Activated T-cell treated with anti-CD3 and anti-CD28 coated beads, Interleukin-2, amount 50 U/mL, for 72 hours (primary cell): ENCODE measurements around the gene ARHGAP20. TPM values are rescaled to one million over a fixed set of nuclear protein-coding genes. Genes with fewer than 3 reads are reported as not detected.
A peak's percentile ranks its signal among the peaks of the same experiment; 100 is the strongest.

Experiments
- ATAC-seq, 2 donors: fragments of 150-1000 bp; cut with Tn5 transposase; replicated peaks in 1 of 2; 2 replicates each; pipeline ENCODE4 v1.10.0; 2021; ENCODE audit warnings: moderate library complexity in 2 of 2, mild to moderate bottlenecking in 1 of 2
- DNase-seq, 2 donors: peaks; one replicate each; pipeline ENCODE4 v3.0.0; 2021 to 2022; ENCODE audit warnings: mixed read lengths in 1 of 2
- H3K27ac Mint-ChIP-seq: one replicate; pipeline ENCODE4 v1.8.0; 2022; ENCODE audit warnings: mild to moderate bottlenecking, moderate library complexity, mixed read lengths
- H3K27me3 Mint-ChIP-seq: one replicate; pipeline ENCODE4 v1.8.0; 2022; ENCODE audit warnings: low read depth, mixed read lengths
- H3K36me3 Mint-ChIP-seq, 2 donors: one replicate each; pipeline ENCODE4 v1.8.0; 2022; ENCODE audit warnings: mixed read lengths in 2 of 2, mild to moderate bottlenecking in 1 of 2; ENCODE audit not compliant: insufficient read depth in 2 of 2
- H3K4me1 Mint-ChIP-seq: one replicate; pipeline ENCODE4 v1.8.0; 2022; ENCODE audit warnings: low read depth, mixed read lengths
- H3K4me3 Mint-ChIP-seq, 2 donors: one replicate each; pipeline ENCODE4 v1.8.0; 2022; ENCODE audit warnings: mild to moderate bottlenecking in 2 of 2, mixed read lengths in 2 of 2, moderate library complexity in 2 of 2
- H3K9me3 Mint-ChIP-seq, 2 donors: one replicate each; pipeline ENCODE4 v1.8.0; 2022; ENCODE audit warnings: mixed read lengths in 2 of 2
- total RNA-seq, 2 donors: library from RNA; stranded (reverse); gene quantifications; one replicate each; pipeline ENCODE4 v1.2.3, GENCODE V29; 2022

ARHGAP20 gene
- total RNA-seq, 2 donors from 2014 or later: 0.12 to 0.38 TPM

GRCh38 chr11:110710628-110711381, 1.4 kb downstream of the ARHGAP20 start:
- H3K27me3 Mint-ChIP-seq: peaks cover 72% of the 10 kb centered on the region
- peak overlapping the region; percentile 79 to 81 for H3K4me3 Mint-ChIP-seq
- H3K27ac Mint-ChIP-seq: no peak overlapping the region
- no peak for ATAC-seq
- peaks cover 17% of the 10 kb centered on the region for H3K4me1 Mint-ChIP-seq
- H3K9me3 Mint-ChIP-seq: no peaks in the 10 kb centered on the region
- DNase-seq: peak in 1 of 2 donors; percentile 2
- no peaks in the 10 kb centered on the region for H3K36me3 Mint-ChIP-seq

GRCh38 chr11:110704210-110704864, 7.9 kb downstream of the ARHGAP20 start:
- Mint-ChIP-seq H3K27me3 (peaks cover 23% of the 10 kb centered on the region), H3K4me1 (no peaks in the 10 kb centered on the region), H3K9me3 (no peaks in the 10 kb centered on the region), H3K36me3 (peaks cover 0 to 2% of the 10 kb centered on the region in 2 donors), H3K27ac (no peak overlapping the region), H3K4me3 (no peak overlapping the region)
- ATAC-seq: no peak
- no peak for DNase-seq

- H3K4me3 Mint-ChIP-seq: no peak overlapping the region
- DNase-seq (no peak), ATAC-seq (no peak)
- no peaks in the 10 kb centered on the region for H3K36me3 Mint-ChIP-seq
- no peaks in the 10 kb centered on the region for H3K27me3 Mint-ChIP-seq
- no peaks in the 10 kb centered on the region for H3K9me3 Mint-ChIP-seq
- no peak overlapping the region for H3K27ac Mint-ChIP-seq
- no peaks in the 10 kb centered on the region for H3K4me1 Mint-ChIP-seq
Measured at GRCh38 chr11:110691926-110692325, 20.3 kb downstream of the ARHGAP20 start.

GRCh38 chr11:110689306-110689705, 22.9 kb downstream of the ARHGAP20 start:
- no peak overlapping the region for H3K4me3 Mint-ChIP-seq
- no peaks in the 10 kb centered on the region for H3K36me3 Mint-ChIP-seq
- DNase-seq: no peak

GRCh38 chr11:110679323-110679975, 32.8 kb downstream of the ARHGAP20 start:
- Mint-ChIP-seq H3K9me3 (no peaks in the 10 kb centered on the region), H3K36me3 (no peaks in the 10 kb centered on the region), H3K27ac (no peak overlapping the region), H3K4me1 (no peaks in the 10 kb centered on the region), H3K27me3 (no peaks in the 10 kb centered on the region), H3K4me3 (no peak overlapping the region)
- ATAC-seq (peak in 1 of 2 donors; percentile 63), DNase-seq (no peak)

More at GRCh38 chr11:110689306-110689705, 22.9 kb downstream of the ARHGAP20 start:
- Mint-ChIP-seq H3K4me1 (no peaks in the 10 kb centered on the region), H3K27me3 (no peaks in the 10 kb centered on the region), H3K27ac (no peak overlapping the region), H3K9me3 (no peaks in the 10 kb centered on the region)
- ATAC-seq: no peak

GRCh38 chr11:110675548-110675947, 36.7 kb downstream of the ARHGAP20 start:
- H3K27me3 Mint-ChIP-seq: peaks cover 2% of the 10 kb centered on the region
- ATAC-seq: no peak
- no peaks in the 10 kb centered on the region for H3K36me3 Mint-ChIP-seq

GRCh38 chr11:110665689-110666465, 46.4 kb downstream of the ARHGAP20 start:
- H3K27ac Mint-ChIP-seq: no peak overlapping the region
- no peaks in the 10 kb centered on the region for H3K9me3 Mint-ChIP-seq
- H3K36me3 Mint-ChIP-seq: no peaks in the 10 kb centered on the region
- peaks cover 8% of the 10 kb centered on the region for H3K27me3 Mint-ChIP-seq
- DNase-seq (no peak), ATAC-seq (no peak)
- no peak overlapping the region for H3K4me3 Mint-ChIP-seq
- no peaks in the 10 kb centered on the region for H3K4me1 Mint-ChIP-seq

More at GRCh38 chr11:110675548-110675947, 36.7 kb downstream of the ARHGAP20 start:
- H3K4me1 Mint-ChIP-seq: no peaks in the 10 kb centered on the region
- DNase-seq: no peak
- no peaks in the 10 kb centered on the region for H3K9me3 Mint-ChIP-seq
- H3K4me3 Mint-ChIP-seq: no peak overlapping the region
- H3K27ac Mint-ChIP-seq: no peak overlapping the region

GRCh38 chr11:110655967-110656366, 56.3 kb downstream of the ARHGAP20 start:
- Mint-ChIP-seq H3K36me3 (peaks cover 0 to 2% of the 10 kb centered on the region in 2 donors), H3K4me3 (no peak overlapping the region), H3K9me3 (peaks cover 2 to 5% of the 10 kb centered on the region in 2 donors), H3K4me1 (no peaks in the 10 kb centered on the region), H3K27me3 (peaks cover 36% of the 10 kb centered on the region), H3K27ac (no peak overlapping the region)
- DNase-seq (no peak), ATAC-seq (no peak)

- DNase-seq (no peak), ATAC-seq (no peak)
- Mint-ChIP-seq H3K4me1 (no peaks in the 10 kb centered on the region), H3K36me3 (peaks cover 0 to 3% of the 10 kb centered on the region in 2 donors), H3K9me3 (peaks cover 2 to 6% of the 10 kb centered on the region in 2 donors), H3K27ac (no peak overlapping the region), H3K27me3 (peaks cover 33% of the 10 kb centered on the region), H3K4me3 (no peak overlapping the region)
Measured at GRCh38 chr11:110654456-110654855, 57.8 kb downstream of the ARHGAP20 start.

- H3K4me3 Mint-ChIP-seq: no peak overlapping the region
- H3K4me1 Mint-ChIP-seq: no peaks in the 10 kb centered on the region
- ATAC-seq (peak; percentile 58 to 66), DNase-seq (no peak)
- H3K27ac Mint-ChIP-seq: no peak overlapping the region
- H3K36me3 Mint-ChIP-seq: no peaks in the 10 kb centered on the region
- peaks cover 0 to 4% of the 10 kb centered on the region in 2 donors for H3K9me3 Mint-ChIP-seq
- H3K27me3 Mint-ChIP-seq: peaks cover 6% of the 10 kb centered on the region
Measured at GRCh38 chr11:110645253-110645652, 67.0 kb downstream of the ARHGAP20 start.

GRCh38 chr11:110634370-110634769, 77.9 kb downstream of the ARHGAP20 start:
- H3K4me1 Mint-ChIP-seq: peaks cover 5% of the 10 kb centered on the region
- peaks cover 0 to 1% of the 10 kb centered on the region in 2 donors for H3K36me3 Mint-ChIP-seq
- H3K27ac Mint-ChIP-seq: no peak overlapping the region
- H3K9me3 Mint-ChIP-seq: peaks cover 0 to 2% of the 10 kb centered on the region in 2 donors
- no peak for DNase-seq
- H3K27me3 Mint-ChIP-seq: peaks cover 11% of the 10 kb centered on the region
- no peak for ATAC-seq
- no peak overlapping the region for H3K4me3 Mint-ChIP-seq

- Mint-ChIP-seq H3K36me3 (no peaks in the 10 kb centered on the region), H3K4me1 (peaks cover 5% of the 10 kb centered on the region), H3K9me3 (no peaks in the 10 kb centered on the region), H3K27me3 (peaks cover 11% of the 10 kb centered on the region), H3K4me3 (no peak overlapping the region), H3K27ac (no peak overlapping the region)
- no peak for DNase-seq
- no peak for ATAC-seq
Measured at GRCh38 chr11:110631551-110631950, 80.7 kb downstream of the ARHGAP20 start.
